ENCODE results near the gene HSBP1L1. TPM values are rescaled to one million over a fixed set of nuclear protein-coding genes. Genes with fewer than 3 reads are reported as not detected.

The HSBP1L1 gene
- total and polyA plus RNA-seq, 2 donors (not counting 3 experiments of a cell fraction or from before 2014, with no cell fraction given) = 5.2 to 7.1 TPM

- Histone ChIP-seq H3K4me2 (ENCODE audit: insufficient read depth, low read length) (no peak overlapping the region), H3K79me2 (ENCODE audit: control insufficient read depth, insufficient read depth, low read length) (no peaks in the 10 kb centered on the region), H3K9ac (replicated peaks; ENCODE audit: extremely low read depth, insufficient read depth, low read length) (no peak overlapping the region), H3K4me1 (ENCODE audit: control insufficient read depth, extremely low read depth, insufficient read depth, low read length) (no peaks in the 10 kb centered on the region), H4K20me1 (replicated peaks; ENCODE audit: control insufficient read depth, extremely low read depth, insufficient read depth, low read length) (no peaks in the 10 kb centered on the region), H3K36me3 (ENCODE audit: control insufficient read depth in 2 of 2, extremely low read depth in 1 of 2, insufficient read depth in 2 of 2, low read length in 2 of 2) (peaks cover 0 to 8% of the 10 kb centered on the region in 2 experiments), H3K27me3 (ENCODE audit: control insufficient read depth in 2 of 2, insufficient read depth in 2 of 2, low read length in 2 of 2) (no peaks in the 10 kb centered on the region), H3K27ac (ENCODE audit: insufficient read depth, low read depth, low read length) (no peak overlapping the region), H3K9me1 (replicated peaks; ENCODE audit: control insufficient read depth, extremely low read depth, insufficient read depth, low read length) (no peaks in the 10 kb centered on the region), H3K4me3 (replicated peaks in 1 of 3; ENCODE audit: insufficient read depth in 1 of 3, low read depth in 1 of 3, low read length in 3 of 3) (no peak overlapping the region), H3K9me3 (replicated peaks; ENCODE audit: control insufficient read depth, insufficient read depth, low read length) (no peaks in the 10 kb centered on the region), H2AFZ (ENCODE audit: low read depth, low read length) (no peak overlapping the region)
- no peak for FAIRE-seq
- no peak for TF ChIP-seq MYC (IDR thresholded peaks at IDR 0.05; ENCODE audit: low read depth, low read length)
- TF ChIP-seq CTCF (IDR thresholded peaks at IDR 0.05; ENCODE audit: extremely low read depth in 1 of 2, insufficient read depth in 1 of 2, low read depth in 1 of 2, low read length in 2 of 2) = no peak
- TF ChIP-seq POLR2AphosphoS5 (IDR thresholded peaks at IDR 0.05; ENCODE audit: insufficient read depth, low read depth, low read length) = no peak
- TF ChIP-seq FOS (IDR thresholded peaks at IDR 0.05; ENCODE audit: borderline replicate concordance, insufficient read depth, low read length) = no peak
- no peak for TF ChIP-seq JUN (IDR thresholded peaks at IDR 0.05; ENCODE audit: borderline replicate concordance, insufficient read depth, insufficient read length, low read depth)
- TF ChIP-seq POLR2A (IDR thresholded peaks at IDR 0.05; ENCODE audit: low read depth, low read length) = no peak
- TF ChIP-seq MAX (IDR thresholded peaks at IDR 0.05; ENCODE audit: insufficient read depth, insufficient read length) = no peak
- no peak for TF ChIP-seq GATA2 (IDR thresholded peaks at IDR 0.05; ENCODE audit: insufficient read depth, insufficient read length, low read depth, low read length)
- TF ChIP-seq EZH2 (IDR thresholded peaks at IDR 0.05; ENCODE audit: borderline replicate concordance, low read depth, low read length, severe bottlenecking) = no peak
- intact Hi-C loops (cut with micrococcal nuclease) (no loop called here), dilution Hi-C loops (cut with MboI; ENCODE audit: extremely low pct_ligation_motif_present, low sequenced_read_pairs) (no loop called here)
- DNase-seq (ENCODE audit: low read depth, low spot score) = no peak
- CTCF ChIA-PET = no interaction called here
- no TSS peak for BruUV-seq (replicated peaks)
- POLR2A ChIA-PET = no interaction called here
Measured at GRCh38 chr18:79921984-79922965, 42.2 kb upstream of the HSBP1L1 start.
